SK-N-SH treated with all-trans-retinoic acid at 6 μM for 48 hours (cell line): ENCODE results near the gene USH1G.

Experiments
- GLIS3 ChIP-seq: fragments of 250-450 bp; sonication (Bioruptor Pico); IDR thresholded peaks from 2 replicates; pipeline ENCODE4 v1.5.0; 2020; ENCODE audit warnings: mild to moderate bottlenecking, moderate library complexity
- TCF4 ChIP-seq: fragments of 250-450 bp; sonication (Bioruptor Pico); IDR thresholded peaks from 2 replicates; pipeline ENCODE4 v1.8.0; 2021; ENCODE audit warnings: mild to moderate bottlenecking, moderate library complexity, borderline replicate concordance
- ZNF8 ChIP-seq: fragments of 450-650 bp; formaldehyde crosslinking; IDR thresholded peaks from 2 replicates; pipeline ENCODE4 v1.5.0; 2020; ENCODE audit warnings: mild to moderate bottlenecking, moderate library complexity
- TF ChIP-seq, protein P1 (sequence below): fragments of 250-450 bp; sonication (Bioruptor Pico); IDR thresholded peaks from 2 replicates; pipeline ENCODE4 v1.5.1; 2021; ENCODE audit warnings: mild to moderate bottlenecking, moderate library complexity
- TF ChIP-seq, protein P2 (sequence below): fragments of 250-450 bp; sonication (Bioruptor Pico); IDR thresholded peaks from 2 replicates; pipeline ENCODE4 v1.5.1; 2020; ENCODE audit warnings: low read depth, mild to moderate bottlenecking, moderate library complexity

DNA sequence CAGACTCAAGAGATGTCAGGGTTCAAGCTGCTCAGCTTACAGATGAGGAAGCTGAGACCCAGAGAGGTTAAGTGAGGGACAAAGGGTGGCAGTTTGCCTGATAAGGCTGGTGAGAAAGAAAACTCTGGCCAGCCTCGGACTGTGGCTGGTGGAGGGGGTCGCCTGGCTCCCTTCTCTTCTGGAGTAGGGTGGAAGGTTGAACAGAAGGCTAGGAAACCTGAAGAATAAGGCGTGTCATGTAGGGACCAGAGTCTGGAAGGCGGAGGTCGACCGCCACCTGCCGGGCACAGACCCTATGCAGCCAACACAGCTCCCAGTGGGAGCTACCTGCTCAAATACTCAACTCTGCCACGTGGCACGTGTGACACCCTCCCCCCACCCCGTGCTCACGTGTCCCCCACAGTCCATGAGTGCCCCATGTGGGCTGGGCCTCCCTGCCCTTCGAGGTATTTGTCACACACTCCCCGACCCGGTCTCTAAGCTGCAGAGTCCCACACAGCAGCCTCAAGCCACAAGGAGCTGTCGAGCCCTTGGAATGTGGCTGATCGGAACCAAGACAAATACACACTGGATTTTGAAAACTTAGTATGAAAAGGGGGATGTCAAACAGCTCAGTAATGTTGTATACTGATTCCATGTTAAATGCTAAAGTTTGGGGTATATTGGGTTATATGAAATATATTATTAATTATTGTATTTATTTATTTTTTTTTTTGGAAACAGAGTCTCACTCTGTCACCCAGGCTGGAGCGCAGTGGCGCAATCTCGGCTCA is 37.7 kb upstream of the USH1G start:
- TF ChIP-seq, protein P1, sequence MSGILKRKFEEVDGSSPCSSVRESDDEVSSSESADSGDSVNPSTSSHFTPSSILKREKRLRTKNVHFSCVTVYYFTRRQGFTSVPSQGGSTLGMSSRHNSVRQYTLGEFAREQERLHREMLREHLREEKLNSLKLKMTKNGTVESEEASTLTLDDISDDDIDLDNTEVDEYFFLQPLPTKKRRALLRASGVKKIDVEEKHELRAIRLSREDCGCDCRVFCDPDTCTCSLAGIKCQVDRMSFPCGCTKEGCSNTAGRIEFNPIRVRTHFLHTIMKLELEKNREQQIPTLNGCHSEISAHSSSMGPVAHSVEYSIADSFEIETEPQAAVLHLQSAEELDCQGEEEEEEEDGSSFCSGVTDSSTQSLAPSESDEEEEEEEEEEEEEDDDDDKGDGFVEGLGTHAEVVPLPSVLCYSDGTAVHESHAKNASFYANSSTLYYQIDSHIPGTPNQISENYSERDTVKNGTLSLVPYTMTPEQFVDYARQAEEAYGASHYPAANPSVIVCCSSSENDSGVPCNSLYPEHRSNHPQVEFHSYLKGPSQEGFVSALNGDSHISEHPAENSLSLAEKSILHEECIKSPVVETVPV (CRISPR knock-in tag) = no peak
- TF ChIP-seq, protein P2, sequence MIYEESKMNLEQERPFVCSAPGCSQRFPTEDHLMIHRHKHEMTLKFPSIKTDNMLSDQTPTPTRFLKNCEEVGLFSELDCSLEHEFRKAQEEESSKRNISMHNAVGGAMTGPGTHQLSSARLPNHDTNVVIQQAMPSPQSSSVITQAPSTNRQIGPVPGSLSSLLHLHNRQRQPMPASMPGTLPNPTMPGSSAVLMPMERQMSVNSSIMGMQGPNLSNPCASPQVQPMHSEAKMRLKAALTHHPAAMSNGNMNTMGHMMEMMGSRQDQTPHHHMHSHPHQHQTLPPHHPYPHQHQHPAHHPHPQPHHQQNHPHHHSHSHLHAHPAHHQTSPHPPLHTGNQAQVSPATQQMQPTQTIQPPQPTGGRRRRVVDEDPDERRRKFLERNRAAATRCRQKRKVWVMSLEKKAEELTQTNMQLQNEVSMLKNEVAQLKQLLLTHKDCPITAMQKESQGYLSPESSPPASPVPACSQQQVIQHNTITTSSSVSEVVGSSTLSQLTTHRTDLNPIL = no peak
- TF ChIP-seq GLIS3 (CRISPR knock-in tag) (no peak), TCF4 (CRISPR knock-in tag) (no peak), ZNF8 (no peak)
